CD4-positive, alpha-beta T cell (primary cell): ENCODE data around the gene DENND1A. TPM values are rescaled to one million over a fixed set of nuclear protein-coding genes. Genes with fewer than 3 reads are reported as not detected.

Source experiments
- ATAC-seq: fragments of 200-7000 bp; cut with Tn5 transposase; one replicate; pipeline ENCODE4 v1.10.0; 2022; ENCODE audit warnings: mild to moderate bottlenecking; ENCODE audit not compliant: poor library complexity
- CTCF ChIA-PET: fragments of 350-600 bp; sonication (Branson Sonifier 250); formaldehyde crosslinking; loops from one replicate; lab custom pipeline; 2021; ENCODE audit warnings: antibody characterized with exemption, inconsistent platforms; lab: Charles Lee
- POLR2A ChIA-PET: fragments of 350-600 bp; sonication (Branson Sonifier 250); formaldehyde crosslinking; loops from one replicate; lab custom pipeline; 2021; ENCODE audit warnings: antibody characterized with exemption, inconsistent platforms; lab: Charles Lee
- DNase-seq, 14 experiments: peaks; one replicate each; pipeline ENCODE4 v3.0.0-alpha.2; 2013 to 2020; ENCODE audit warnings: mixed read lengths in 2 of 14
- H3K27ac ChIP-seq, 2 donors: one replicate each; pipeline versions ENCODE4 v1.5.1 to v1.7.0; 2013; ENCODE audit warnings: low read length in 2 of 2, low read depth in 1 of 2, mild to moderate bottlenecking in 1 of 2
- H3K27me3 ChIP-seq, 2 experiments: 1 replicate in 1 of 2; 2 replicates in 1 of 2; pipeline versions ENCODE4 v1.6.1 to v1.7.0; 2013; ENCODE audit warnings: low read length in 2 of 2, control low read depth in 1 of 2, mild to moderate bottlenecking in 1 of 2, moderate library complexity in 1 of 2; ENCODE audit not compliant: insufficient read depth in 2 of 2, control insufficient read depth in 1 of 2
- H3K36me3 ChIP-seq: one replicate; pipeline ENCODE4 v1.6.1; 2013; ENCODE audit warnings: low read length, control low read depth; ENCODE audit not compliant: insufficient read depth
- H3K4me1 ChIP-seq: one replicate; pipeline ENCODE4 v1.6.1; 2013; ENCODE audit warnings: low read length, control low read depth; ENCODE audit not compliant: insufficient read depth
- H3K4me3 ChIP-seq: one replicate; pipeline ENCODE4 v1.5.1; 2013; ENCODE audit warnings: mild to moderate bottlenecking, low read length, moderate library complexity
- H3K9me3 ChIP-seq, 2 experiments: 1 replicate in 1 of 2; 2 replicates in 1 of 2; pipeline versions ENCODE4 v1.6.1 to v1.7.0; 2013; ENCODE audit warnings: low read length in 2 of 2, mild to moderate bottlenecking in 2 of 2, control low read depth in 1 of 2, moderate library complexity in 1 of 2; ENCODE audit not compliant: control insufficient read depth in 1 of 2, insufficient read depth in 1 of 2
- H3K27ac Mint-ChIP-seq: one replicate; pipeline ENCODE4 v1.8.0; 2020; ENCODE audit warnings: mixed read lengths
- H3K27me3 Mint-ChIP-seq: one replicate; pipeline ENCODE4 v1.8.0; 2021; ENCODE audit warnings: mixed read lengths
- H3K36me3 Mint-ChIP-seq: one replicate; pipeline ENCODE4 v1.8.0; 2021; ENCODE audit warnings: low read depth, mixed read lengths
- H3K4me1 Mint-ChIP-seq: one replicate; pipeline ENCODE4 v1.8.0; 2021; ENCODE audit warnings: low read depth, mixed read lengths
- H3K4me3 Mint-ChIP-seq: one replicate; pipeline ENCODE4 v1.8.0; 2020; ENCODE audit warnings: mild to moderate bottlenecking, mixed read lengths
- H3K9me3 Mint-ChIP-seq: one replicate; pipeline ENCODE4 v1.8.0; 2020; ENCODE audit warnings: mixed read lengths
- CTCF ChIP-seq: fragments of 200-600 bp; IDR thresholded peaks from one replicate; pipeline ENCODE4 v1.8.0; 2022; ENCODE audit warnings: antibody characterized with exemption, mild to moderate bottlenecking
- intact Hi-C, 2 experiments: fragments of 100-400 bp; cut with DNase I in 1 of 2; cut with micrococcal nuclease in 1 of 2; formaldehyde crosslinking; loops; one replicate each; pipeline versions ENCODE4 v1.15.1 to v1.9.0; 2023 to 2025; cut with DNase I, micrococcal nuclease
- total RNA-seq, 174 experiments: library from RNA in 2 of 174; stranded (reverse) in 2 of 174; gene quantifications; one replicate each; pipeline ENCODE4 v1.2.3 and lab custom pipeline; 2021 to 2026

The DENND1A gene
- total RNA-seq, 2 experiments from 2014 or later = 20.0 to 20.6 TPM

GRCh38 chr9:123608104-123608503, 321.8 kb downstream of the DENND1A start:
- no peak overlapping the region for H3K27ac Mint-ChIP-seq
- H3K27ac ChIP-seq = no peak overlapping the region
- H3K27me3 ChIP-seq = no peaks in the 10 kb centered on the region
- no peaks in the 10 kb centered on the region for H3K9me3 ChIP-seq
- no peak for DNase-seq
- ChIA-PET POLR2A (no interaction called here), CTCF (no interaction called here)
- no peaks in the 10 kb centered on the region for H3K27me3 Mint-ChIP-seq
- intact Hi-C loops = no loop called here
- H3K36me3 Mint-ChIP-seq = peaks cover 17% of the 10 kb centered on the region
- H3K4me1 ChIP-seq = no peaks in the 10 kb centered on the region
- no peak for TF ChIP-seq CTCF
- H3K4me3 ChIP-seq = no peak overlapping the region
- peaks cover 2% of the 10 kb centered on the region for H3K36me3 ChIP-seq
- no peak for ATAC-seq
- H3K4me3 Mint-ChIP-seq = no peak overlapping the region
- no peaks in the 10 kb centered on the region for H3K9me3 Mint-ChIP-seq
- H3K4me1 Mint-ChIP-seq = no peaks in the 10 kb centered on the region

GRCh38 chr9:123607479-123607878, 322.4 kb downstream of the DENND1A start:
- H3K4me3 Mint-ChIP-seq = no peak overlapping the region
- POLR2A ChIA-PET = no interaction called here

GRCh38 chr9:123606141-123606540, 323.8 kb downstream of the DENND1A start:
- Mint-ChIP-seq H3K27ac (no peak overlapping the region), H3K27me3 (no peaks in the 10 kb centered on the region), H3K9me3 (no peaks in the 10 kb centered on the region), H3K36me3 (peaks cover 21% of the 10 kb centered on the region), H3K4me3 (no peak overlapping the region), H3K4me1 (no peaks in the 10 kb centered on the region)
- ChIA-PET POLR2A (no interaction called here), CTCF (no interaction called here)
- DNase-seq (no peak), ATAC-seq (no peak)
- Histone ChIP-seq H3K4me3 (no peak overlapping the region), H3K27ac (no peak overlapping the region), H3K36me3 (peaks cover 2% of the 10 kb centered on the region), H3K27me3 (no peaks in the 10 kb centered on the region), H3K9me3 (no peaks in the 10 kb centered on the region), H3K4me1 (no peaks in the 10 kb centered on the region)
- TF ChIP-seq CTCF = no peak
- intact Hi-C loops = no loop called here

More at GRCh38 chr9:123607479-123607878, 322.4 kb downstream of the DENND1A start:
- Histone ChIP-seq H3K27me3 (no peaks in the 10 kb centered on the region), H3K4me3 (no peak overlapping the region), H3K4me1 (no peaks in the 10 kb centered on the region), H3K27ac (no peak overlapping the region), H3K9me3 (no peaks in the 10 kb centered on the region), H3K36me3 (peaks cover 2% of the 10 kb centered on the region)
- Mint-ChIP-seq H3K9me3 (no peaks in the 10 kb centered on the region), H3K27me3 (no peaks in the 10 kb centered on the region), H3K4me1 (no peaks in the 10 kb centered on the region), H3K27ac (no peak overlapping the region), H3K36me3 (peaks cover 21% of the 10 kb centered on the region)
- DNase-seq (no peak), ATAC-seq (no peak)
- TF ChIP-seq CTCF = no peak
- CTCF ChIA-PET = no interaction called here
- intact Hi-C loops = no loop called here
